Esophagus muscularis mucosa (tissue), 4 donors: Measurements from ENCODE around the gene RACGAP1. TPM values are rescaled to one million over a fixed set of nuclear protein-coding genes. Genes with fewer than 3 reads are reported as not detected.

Source experiments
- DNase-seq: peaks from one replicate; pipeline ENCODE4 v3.0.0-alpha.2; 2017; ENCODE audit errors: extremely low spot score
- H3K27ac ChIP-seq, 4 donors: fragments of 200-600 bp; sonication (generic); replicated peaks in 1 of 4; 1 replicate in 3 of 4; 2 replicates in 1 of 4; pipeline ENCODE4 v1.5.1; 2016 to 2019; ENCODE audit warnings: mild to moderate bottlenecking in 1 of 4
- H3K27me3 ChIP-seq, 4 donors: fragments of 200-600 bp; sonication (generic); one replicate each; pipeline versions ENCODE4 v1.5.1 to v1.6.0; 2016 to 2019
- H3K36me3 ChIP-seq, 4 donors: fragments of 200-600 bp; sonication (generic); one replicate each; pipeline ENCODE4 v1.5.1; 2016 to 2019
- H3K4me1 ChIP-seq, 4 donors: fragments of 200-600 bp; sonication (generic); one replicate each; pipeline ENCODE4 v1.5.1; 2016 to 2019
- H3K4me3 ChIP-seq, 4 donors: fragments of 200-600 bp; sonication (generic); 1 replicate in 2 of 4; 2 replicates in 2 of 4; pipeline ENCODE4 v1.5.1; 2016 to 2019; ENCODE audit warnings: mild to moderate bottlenecking in 4 of 4, moderate library complexity in 1 of 4
- H3K9me3 ChIP-seq, 4 donors: fragments of 200-600 bp; sonication (generic); 1 replicate in 3 of 4; 2 replicates in 1 of 4; pipeline ENCODE4 v1.5.1; 2016 to 2019
- CTCF ChIP-seq, 3 experiments: fragments of 200-600 bp in 2 of 3; fragments of 450-650 bp in 1 of 3; sonication (generic) in 2 of 3; IDR thresholded peaks; one replicate each; pipeline ENCODE4 v1.5.1; 2017 to 2019; ENCODE audit warnings: antibody characterized with exemption in 3 of 3, mild to moderate bottlenecking in 2 of 3, moderate library complexity in 1 of 3
- EP300 ChIP-seq: sonication (generic); formaldehyde crosslinking; IDR thresholded peaks from one replicate; pipeline ENCODE4 v1.6.1; 2017; ENCODE audit warnings: antibody characterized with exemption
- POLR2A ChIP-seq: fragments of 450-650 bp; IDR thresholded peaks from one replicate; pipeline ENCODE4 v1.6.1; 2017; ENCODE audit warnings: antibody characterized with exemption, moderate library complexity, mild to moderate bottlenecking, low read depth
- POLR2AphosphoS5 ChIP-seq, 2 donors: sonication (generic); formaldehyde crosslinking; IDR thresholded peaks; one replicate each; pipeline ENCODE4 v1.6.1; 2017; ENCODE audit warnings: antibody characterized with exemption in 2 of 2
- WGBS: methylation state at CpG from one replicate; pipeline ENCODE4 v1.1.5; 2018; 5-methylcytosine and 5-hydroxymethylcytosine counted together
- intact Hi-C: fragments of 100-400 bp; cut with DNase I; formaldehyde crosslinking; loops from one replicate; pipeline ENCODE4 v1.15.1; 2023
- total RNA-seq, 4 donors: library from RNA; depleted of rRNA; stranded (reverse); fragments of >200 nt; gene quantifications; one replicate each; pipeline versions ENCODE4 v1.1.0 to v1.2.1, GENCODE V29; 2016

RACGAP1 gene
- total RNA-seq, 4 donors from 2014 or later, result 10.5 to 13.3 (median 11.4) TPM

GRCh38 chr12:50062728-50063460 lies 37.6 kb upstream of the RACGAP1 start:
- no peak for DNase-seq
- no peak overlapping the region for H3K4me3 ChIP-seq
- H3K36me3 ChIP-seq, result no peaks in the 10 kb centered on the region
- H3K27ac ChIP-seq, result no peak overlapping the region
- H3K27me3 ChIP-seq, result peaks cover 0 to 5% (median 0%) of the 10 kb centered on the region in 4 donors
- H3K4me1 ChIP-seq, result peaks cover 2 to 22% (median 22%) of the 10 kb centered on the region in 4 donors
- 85% methylated on average over 5 of the region's 5 CpGs for WGBS
- no peaks in the 10 kb centered on the region for H3K9me3 ChIP-seq
- no peak for TF ChIP-seq POLR2AphosphoS5 (IDR thresholded peaks at IDR 0.05)
- no peak for TF ChIP-seq EP300
- no peak for TF ChIP-seq POLR2A
- TF ChIP-seq CTCF (IDR thresholded peaks at IDR 0.05), result no peak
- intact Hi-C loops, result no loop called here

- peaks cover 0 to 7% (median 0%) of the 10 kb centered on the region in 4 donors for H3K27me3 ChIP-seq
- H3K36me3 ChIP-seq, result no peaks in the 10 kb centered on the region
- intact Hi-C loops, result no loop called here
- H3K27ac ChIP-seq, result no peak overlapping the region
- no peaks in the 10 kb centered on the region for H3K9me3 ChIP-seq
- no peak for DNase-seq
- H3K4me3 ChIP-seq, result no peak overlapping the region
- peaks cover 4 to 27% (median 24%) of the 10 kb centered on the region in 4 donors for H3K4me1 ChIP-seq
- 69% methylated on average over 6 of the region's 6 CpGs for WGBS
- TF ChIP-seq EP300 (no peak), POLR2AphosphoS5 (IDR thresholded peaks at IDR 0.05) (no peak), POLR2A (no peak), CTCF (IDR thresholded peaks at IDR 0.05) (no peak)
Measured at GRCh38 chr12:50061946-50062686, 36.8 kb upstream of the RACGAP1 start.

DNA sequence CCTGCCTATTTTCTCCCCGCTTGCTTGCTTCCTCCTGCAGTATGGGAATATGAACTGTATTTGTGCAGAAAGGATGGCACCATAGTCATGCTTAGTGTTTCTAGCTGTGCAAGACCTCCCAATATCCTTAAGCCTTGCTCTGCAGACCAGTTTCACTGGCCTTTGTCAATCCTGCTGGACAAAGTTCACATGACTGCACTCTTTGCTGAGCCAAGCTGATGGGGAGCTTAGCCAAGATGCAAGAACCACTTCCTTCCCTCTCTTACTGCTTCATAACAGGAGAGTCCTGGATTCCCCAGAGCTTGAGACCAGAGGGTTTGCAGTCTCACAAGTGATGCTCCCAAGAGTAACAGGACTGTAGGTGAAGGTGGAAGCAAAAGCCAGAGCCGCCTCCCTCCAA lies 35.9 kb upstream of the RACGAP1 start:
- 85% methylated on average over 2 of the region's 2 CpGs for WGBS
- no peak for DNase-seq

DNA sequence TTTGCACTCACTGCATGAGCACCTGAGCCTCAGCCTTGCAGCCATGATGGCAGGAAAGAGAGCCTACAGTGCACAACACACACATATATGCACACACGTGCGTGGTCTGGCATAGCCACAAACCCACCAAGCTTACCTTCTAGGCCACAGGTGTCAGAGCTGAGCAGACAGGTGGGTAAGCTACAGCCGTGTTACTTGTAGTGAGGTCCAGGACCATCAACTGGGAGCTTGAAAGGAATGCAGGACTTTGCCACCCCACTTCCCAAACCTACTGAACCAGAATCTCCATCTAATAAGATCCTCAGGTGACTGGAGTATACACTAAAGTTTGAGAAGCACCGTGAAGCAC lies 34.8 kb upstream of the RACGAP1 start:
- intact Hi-C loops, result no loop called here
- H3K27ac ChIP-seq, result no peak overlapping the region
- peaks cover 20 to 32% (median 26%) of the 10 kb centered on the region in 4 donors for H3K4me1 ChIP-seq
- 80% methylated on average over 3 of the region's 4 CpGs for WGBS
- no peaks in the 10 kb centered on the region for H3K9me3 ChIP-seq
- no peak for DNase-seq
- TF ChIP-seq CTCF (IDR thresholded peaks at IDR 0.05) (no peak), EP300 (no peak), POLR2AphosphoS5 (IDR thresholded peaks at IDR 0.05) (no peak), POLR2A (no peak)
- H3K27me3 ChIP-seq, result peaks cover 0 to 10% (median 0%) of the 10 kb centered on the region in 4 donors
- no peaks in the 10 kb centered on the region for H3K36me3 ChIP-seq
- H3K4me3 ChIP-seq, result no peak overlapping the region

More for the DNA sequence above, 35.9 kb upstream of the RACGAP1 start:
- TF ChIP-seq POLR2AphosphoS5 (IDR thresholded peaks at IDR 0.05) (no peak), POLR2A (no peak), EP300 (no peak), CTCF (IDR thresholded peaks at IDR 0.05) (no peak)
- no peaks in the 10 kb centered on the region for H3K36me3 ChIP-seq
- intact Hi-C loops, result no loop called here
- H3K4me1 ChIP-seq, result peaks cover 13 to 29% (median 24%) of the 10 kb centered on the region in 4 donors
- no peak overlapping the region for H3K27ac ChIP-seq
- H3K27me3 ChIP-seq, result peaks cover 0 to 7% (median 0%) of the 10 kb centered on the region in 4 donors
- no peaks in the 10 kb centered on the region for H3K9me3 ChIP-seq
- H3K4me3 ChIP-seq, result no peak overlapping the region
